Keratinocyte (primary cell): ENCODE measurements around the gene ANXA5. TPM values are rescaled to one million over a fixed set of nuclear protein-coding genes. Genes with fewer than 3 reads are reported as not detected.
A peak's percentile ranks its signal among the peaks of the same experiment; 100 is the strongest.

Experiments
- DNase-seq: peaks from one replicate; pipeline ENCODE4 v3.0.0-alpha.2; 2011; ENCODE audit warnings: low read depth, missing footprints, low spot score
- FAIRE-seq: peaks from 2 replicates; lab custom pipeline; 2011; peaks lifted over from hg19 to GRCh38; lab: Jason Lieb, UNC
- H2AFZ ChIP-seq: 2 replicates; pipeline ENCODE4 v1.6.0; 2012; ENCODE audit warnings: low read length, control low read depth, inconsistent platforms; ENCODE audit not compliant: control insufficient read depth
- H3K27ac ChIP-seq: 2 replicates; pipeline ENCODE4 v1.5.1; 2011; ENCODE audit warnings: low read length; ENCODE audit not compliant: control insufficient read depth, insufficient read depth
- H3K27me3 ChIP-seq: 3 replicates; pipeline ENCODE4 v1.6.0; 2011; ENCODE audit warnings: low read length; ENCODE audit not compliant: control insufficient read depth, insufficient read depth; ENCODE audit errors: extremely low read depth
- H3K36me3 ChIP-seq, 2 experiments: 2 replicates in 1 of 2; 3 replicates in 1 of 2; pipeline ENCODE4 v1.5.1; 2011; ENCODE audit warnings: low read length in 2 of 2, mild to moderate bottlenecking in 1 of 2; ENCODE audit not compliant: control insufficient read depth in 2 of 2, insufficient read depth in 2 of 2; ENCODE audit errors: extremely low read depth in 1 of 2
- H3K4me1 ChIP-seq: 3 replicates; pipeline ENCODE4 v1.5.1; 2011; ENCODE audit warnings: low read length; ENCODE audit not compliant: control insufficient read depth, insufficient read depth; ENCODE audit errors: extremely low read depth
- H3K4me2 ChIP-seq: 3 replicates; pipeline ENCODE4 v1.6.0; 2011; ENCODE audit warnings: low read depth, low read length; ENCODE audit not compliant: control insufficient read depth, insufficient read depth; ENCODE audit errors: extremely low read depth
- H3K4me3 ChIP-seq, 3 experiments: fragments of 200-600 bp in 1 of 3; sonication (generic) in 1 of 3; 2 replicates in 2 of 3; 3 replicates in 1 of 3; pipeline ENCODE4 v1.5.1; 2011 to 2016; ENCODE audit warnings: low read length in 3 of 3, mild to moderate bottlenecking in 3 of 3, control low read depth in 2 of 3, inconsistent platforms in 1 of 3, low read depth in 1 of 3, mixed read lengths in 1 of 3, mixed run types in 1 of 3, moderate library complexity in 1 of 3; ENCODE audit not compliant: control insufficient read depth in 2 of 3, insufficient read depth in 2 of 3; ENCODE audit errors: extremely low read depth in 1 of 3
- H3K79me2 ChIP-seq: 2 replicates; pipeline ENCODE4 v1.6.0; 2012; ENCODE audit warnings: low read length; ENCODE audit not compliant: control insufficient read depth, insufficient read depth
- H3K9ac ChIP-seq: 3 replicates; pipeline ENCODE4 v1.6.0; 2011; ENCODE audit warnings: low read length; ENCODE audit not compliant: control insufficient read depth, insufficient read depth; ENCODE audit errors: extremely low read depth
- H3K9me1 ChIP-seq: 3 replicates; pipeline ENCODE4 v1.6.0; 2011; ENCODE audit warnings: low read length; ENCODE audit not compliant: control insufficient read depth, insufficient read depth; ENCODE audit errors: extremely low read depth
- H3K9me3 ChIP-seq: 2 replicates; pipeline ENCODE4 v1.5.1; 2012; ENCODE audit warnings: low read depth, low read length; ENCODE audit not compliant: control insufficient read depth
- H4K20me1 ChIP-seq: 3 replicates; pipeline ENCODE4 v1.6.0; 2011; ENCODE audit warnings: low read length; ENCODE audit not compliant: control insufficient read depth, insufficient read depth; ENCODE audit errors: extremely low read depth
- CTCF ChIP-seq, 3 experiments: IDR thresholded peaks in 1 of 3; conservative IDR thresholded peaks in 1 of 3; optimal IDR thresholded peaks in 1 of 3; 2 replicates in 2 of 3; 3 replicates in 1 of 3; pipeline versions ENCODE3 to v1.5.1; 2011; ENCODE audit warnings: low read length in 3 of 3, mild to moderate bottlenecking in 3 of 3, moderate library complexity in 2 of 3, control low read depth in 1 of 3, inconsistent platforms in 1 of 3; ENCODE audit not compliant: insufficient read depth in 2 of 3; ENCODE audit errors: extremely low read depth in 1 of 3
- EZH2 ChIP-seq: IDR thresholded peaks from one replicate; pipeline ENCODE4 v1.6.1; 2012; ENCODE audit warnings: inconsistent platforms, mild to moderate bottlenecking, low read length, moderate library complexity
- dilution Hi-C: fragments of 300-500 bp; cut with MboI; formaldehyde crosslinking; loops from one replicate; pipeline ENCODE4 v1.7.0; 2020; ENCODE audit warnings: low sequenced_read_pairs; ENCODE audit not compliant: extremely low pct_ligation_motif_present
- polyA minus RNA-seq, 3 experiments: library from RNA; depleted of rRNA, polyadenylated mRNA; stranded (reverse); fragments of >200 nt; gene quantifications; 1 replicate in 1 of 3; 2 replicates in 1 of 3; 3 replicates in 1 of 3; pipeline ENCODE4 v1.2.3, GENCODE V29; 2011
- polyA plus RNA-seq, 5 experiments: library from polyadenylated mRNA; depleted of rRNA in 3 of 5; stranded (reverse) in 3 of 5; stranded (forward) in 1 of 5; unstranded in 1 of 5; fragments of >200 nt; gene quantifications; 1 replicate in 1 of 5; 2 replicates in 3 of 5; 3 replicates in 1 of 5; pipeline versions ENCODE4 v1.2.1 to v1.2.3, GENCODE V29; 2011 to 2012; ENCODE audit warnings: missing spikeins in 2 of 5, low read depth in 1 of 5, low replicate concordance in 1 of 5

The ANXA5 gene
- polyA plus RNA-seq (318 to 527 TPM (median 512 TPM) in 3 replicates), polyA minus RNA-seq (100 to 249 TPM (median 157 TPM) in 3 replicates)
- 211 TPM for polyA plus RNA-seq (2011; ENCODE audit: low read depth)
- 330 and 533 TPM in 2 replicates for polyA plus RNA-seq (2011; cell fraction: cytosol; rRNA removed)
- polyA plus RNA-seq (2011; cell fraction: nucleus; rRNA removed), result 283 and 314 TPM in 2 replicates
- polyA plus RNA-seq (2012; ENCODE audit: low replicate concordance), result 134 and 409 TPM in 2 replicates
- polyA minus RNA-seq (2011; cell fraction: cytosol; rRNA and poly(A)+ RNA removed), result 298 TPM
- 63.0 and 106 TPM in 2 replicates for polyA minus RNA-seq (2011; cell fraction: nucleus; rRNA and poly(A)+ RNA removed)

- FAIRE-seq (no peak), DNase-seq (no peak)
- Histone ChIP-seq H3K4me3 (peak within 1 kb of the TSS; percentile 79 to 96 (median 85)), H3K4me2 (peak within 1 kb of the TSS; percentile 93), H3K9me3 (no peaks in the 10 kb centered on the region), H3K27ac (peak within 1 kb of the TSS; percentile 95), H3K27me3 (no peaks in the 10 kb centered on the region), H3K36me3 (peaks cover 0 to 3% of the 10 kb centered on the region in 2 experiments), H3K79me2 (peaks cover 41% of the 10 kb centered on the region), H3K9me1 (no peaks in the 10 kb centered on the region), H3K9ac (peak within 1 kb of the TSS; percentile 93), H3K4me1 (peaks cover 18% of the 10 kb centered on the region), H2AFZ (peak within 1 kb of the TSS; percentile 43), H4K20me1 (no peaks in the 10 kb centered on the region)
- TF ChIP-seq EZH2 (no peak), CTCF (optimal IDR thresholded peaks at IDR 0.05 in 1 of 3, IDR thresholded peaks at IDR 0.05 in 1 of 3, conservative IDR thresholded peaks at IDR 0.05 in 1 of 3; ENCODE audit: extremely low read depth in 1 of 3, insufficient read depth in 2 of 3, low read length in 3 of 3) (peak in 1 of 3 experiments; percentile 12)
- dilution Hi-C loops, result no loop called here
Measured at GRCh38 chr4:121696581-121697461, at the start of gene ANXA5. ANXA5 (minus strand) TSS chr4:121696980; CDS start chr4:121696589, 391 bp downstream.

GRCh38 chr4:121742794-121743193 lies 46.0 kb upstream of the ANXA5 start:
- Histone ChIP-seq H3K4me3 (no peak overlapping the region), H3K9ac (no peak overlapping the region), H3K9me1 (no peaks in the 10 kb centered on the region), H3K27ac (no peak overlapping the region), H4K20me1 (no peaks in the 10 kb centered on the region), H3K4me2 (no peak overlapping the region), H3K9me3 (no peaks in the 10 kb centered on the region), H3K36me3 (no peaks in the 10 kb centered on the region), H2AFZ (no peak overlapping the region), H3K4me1 (no peaks in the 10 kb centered on the region), H3K79me2 (no peaks in the 10 kb centered on the region), H3K27me3 (no peaks in the 10 kb centered on the region)
- no peak for TF ChIP-seq CTCF (optimal IDR thresholded peaks at IDR 0.05 in 1 of 3, IDR thresholded peaks at IDR 0.05 in 1 of 3, conservative IDR thresholded peaks at IDR 0.05 in 1 of 3; ENCODE audit: extremely low read depth in 1 of 3, insufficient read depth in 2 of 3, low read length in 3 of 3)
- TF ChIP-seq EZH2, result no peak
- dilution Hi-C loops, result no loop called here
- no peak for FAIRE-seq
- DNase-seq, result no peak
